Adrenal gland (tissue), 12 donors: ENCODE measurements around the gene SMAD3. TPM values are rescaled to one million over a fixed set of nuclear protein-coding genes. Genes with fewer than 3 reads are reported as not detected.

Experiments used
- DNase-seq, 7 donors: peaks; one replicate each; pipeline ENCODE4 v3.0.0-alpha.2; 2019 to 2020
- H3K27ac ChIP-seq, 5 donors: fragments of 200-600 bp; sonication (generic) in 4 of 5; 1 replicate in 3 of 5; 2 replicates in 2 of 5; pipeline versions ENCODE4 v1.5.1 to v1.8.0; 2016 to 2020; ENCODE audit warnings: mild to moderate bottlenecking in 1 of 5
- H3K27me3 ChIP-seq: fragments of 200-600 bp; 2 replicates; pipeline ENCODE4 v1.8.0; 2021
- H3K36me3 ChIP-seq, 2 donors: fragments of 200-600 bp; replicated peaks in 1 of 2; 1 replicate in 1 of 2; 2 replicates in 1 of 2; pipeline versions ENCODE4 v1.5.1 to v1.8.0; 2018 to 2022
- H3K4me1 ChIP-seq, 2 donors: fragments of 200-600 bp; replicated peaks in 1 of 2; 1 replicate in 1 of 2; 2 replicates in 1 of 2; pipeline versions ENCODE4 v1.5.1 to v1.8.0; 2018 to 2021
- H3K4me3 ChIP-seq, 4 donors: fragments of 200-600 bp; sonication (generic) in 3 of 4; one replicate each; pipeline ENCODE4 v1.5.1; 2016 to 2018
- H3K9me3 ChIP-seq, 3 donors: fragments of 200-600 bp; sonication (generic) in 1 of 3; replicated peaks in 1 of 3; 1 replicate in 2 of 3; 2 replicates in 1 of 3; pipeline versions ENCODE4 v1.5.1 to v1.8.0; 2016 to 2021
- POLR2A ChIP-seq, 2 donors: fragments of 450-650 bp; IDR thresholded peaks; one replicate each; pipeline ENCODE4 v1.6.1; 2017; ENCODE audit warnings: antibody characterized with exemption in 2 of 2, mild to moderate bottlenecking in 2 of 2, moderate library complexity in 1 of 2
- WGBS, 4 donors: extraction: QIAGEN DNeasy Blood & Tissue Kit in 2 of 4; methylation state at CpG; one replicate each; pipeline versions ENCODE4 v1.1.5 to v1.1.7; 2013 to 2017; 5-methylcytosine and 5-hydroxymethylcytosine counted together
- intact Hi-C, 2 donors: fragments of 100-400 bp; cut with DNase I; formaldehyde crosslinking; loops; one replicate each; pipeline versions ENCODE4 v1.14.1 to v1.15.0; 2022 to 2023
- polyA plus RNA-seq, 3 donors: library from polyadenylated mRNA; stranded (reverse); fragments of 200-250 nt in 2 of 3; fragments of 350-450 nt in 1 of 3; fragmentation: Illumina TruSeq in 1 of 3; extraction: RNeasy Lipid Tissue Mini Kit (QIAGEN cat#74804) in 1 of 3; gene quantifications; one replicate each; pipeline ENCODE4 v1.2.3, GENCODE V29; 2013 to 2014
- total RNA-seq, 9 donors: library from RNA; depleted of rRNA in 4 of 9; stranded (reverse); fragments of >200 nt in 4 of 9; fragments of 120-200 nt in 1 of 9; fragmentation: NEBNext Ultra II Directional in 1 of 9; extraction: Animal tissue kit (Norgen Biotek cat#: 25700) in 1 of 9; gene quantifications; one replicate each; pipeline versions ENCODE4 v1.1.0 to v1.2.4, GENCODE V29; 2013 to 2023
- TF ChIP-seq, protein P1 (sequence below), 6 experiments: fragments of 450-650 bp in 4 of 6; fragments of 200-600 bp in 2 of 6; sonication (generic) in 1 of 6; IDR thresholded peaks; 1 replicate in 5 of 6; 2 replicates in 1 of 6; pipeline versions ENCODE4 v1.5.1 to v1.8.0; 2016 to 2021; ENCODE audit warnings: antibody characterized with exemption in 6 of 6, mild to moderate bottlenecking in 2 of 6, moderate library complexity in 1 of 6
- donor health status: healthy with polysubstance abuse.
- donor health status: Bipolar disorder and iron deficiency.
- donor health status: DM: yes; HTN: yes; CAD: no.
- donor health status: DM: no; HTN: no; CAD: no.
- donor health status: DM: no; HTN: no; CAD: no.
- donor health status: DM: yes; HTN: yes; CAD: no.

The SMAD3 gene
- total and polyA plus RNA-seq, 12 donors: 6.4 to 92.0 (median 8.0) TPM

DNA sequence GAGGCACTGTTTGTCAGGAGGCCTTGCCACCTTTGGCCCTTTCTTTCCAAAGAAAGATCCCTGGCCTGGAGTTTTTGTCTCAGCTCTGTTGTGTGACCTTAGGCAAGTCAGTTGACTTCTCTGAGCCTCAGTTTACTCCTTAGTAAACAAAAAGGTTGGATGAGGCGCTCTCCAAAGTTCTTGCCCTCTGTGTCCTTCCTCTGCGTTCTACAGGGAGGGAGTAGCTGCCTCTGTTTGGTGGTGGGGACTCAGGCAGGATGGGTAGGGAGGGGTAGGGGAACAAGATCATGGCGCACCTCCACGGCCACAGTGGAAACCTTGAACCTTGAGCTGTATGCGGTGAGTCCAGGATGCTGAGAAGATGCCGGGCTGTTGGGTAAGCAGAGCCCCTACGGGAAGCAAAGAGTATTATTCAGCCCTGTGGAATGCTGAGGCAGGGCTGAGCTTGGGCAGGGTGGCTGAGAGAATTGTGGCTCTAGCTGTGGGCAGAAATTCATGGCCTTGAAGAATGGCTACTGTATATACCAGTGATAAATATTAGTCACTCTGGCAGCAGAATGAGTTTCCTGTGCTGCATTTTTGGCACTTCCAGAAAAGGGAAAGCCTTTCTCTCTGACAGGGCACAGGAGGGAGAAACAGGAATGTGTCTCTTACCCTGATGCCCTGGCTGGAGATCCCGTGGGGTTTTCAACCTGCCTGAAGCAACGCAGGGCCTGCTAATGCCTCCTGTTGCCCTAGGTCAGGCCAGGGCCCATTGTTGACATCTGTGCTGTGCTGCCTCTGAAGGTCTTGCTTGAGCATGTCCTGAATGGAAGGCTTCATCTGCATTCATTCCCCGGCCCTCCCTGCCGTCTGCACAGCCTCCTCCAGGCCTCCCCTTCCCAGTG, 39.9 kb downstream of the SMAD3 start:
- WGBS, 4 donors: 38 to 61% (median 53%) methylated on average over 9 to 11 of the region's 11 CpGs
- Histone ChIP-seq H3K4me3 (no peak overlapping the region), H3K27ac (peak overlapping the region in 3 of 5 donors; percentile 52 to 75 (median 68)), H3K36me3 (no peaks in the 10 kb centered on the region), H3K9me3 (no peaks in the 10 kb centered on the region), H3K27me3 (no peaks in the 10 kb centered on the region), H3K4me1 (peaks cover 19 to 65% of the 10 kb centered on the region in 2 donors)
- TF ChIP-seq, protein P1, sequence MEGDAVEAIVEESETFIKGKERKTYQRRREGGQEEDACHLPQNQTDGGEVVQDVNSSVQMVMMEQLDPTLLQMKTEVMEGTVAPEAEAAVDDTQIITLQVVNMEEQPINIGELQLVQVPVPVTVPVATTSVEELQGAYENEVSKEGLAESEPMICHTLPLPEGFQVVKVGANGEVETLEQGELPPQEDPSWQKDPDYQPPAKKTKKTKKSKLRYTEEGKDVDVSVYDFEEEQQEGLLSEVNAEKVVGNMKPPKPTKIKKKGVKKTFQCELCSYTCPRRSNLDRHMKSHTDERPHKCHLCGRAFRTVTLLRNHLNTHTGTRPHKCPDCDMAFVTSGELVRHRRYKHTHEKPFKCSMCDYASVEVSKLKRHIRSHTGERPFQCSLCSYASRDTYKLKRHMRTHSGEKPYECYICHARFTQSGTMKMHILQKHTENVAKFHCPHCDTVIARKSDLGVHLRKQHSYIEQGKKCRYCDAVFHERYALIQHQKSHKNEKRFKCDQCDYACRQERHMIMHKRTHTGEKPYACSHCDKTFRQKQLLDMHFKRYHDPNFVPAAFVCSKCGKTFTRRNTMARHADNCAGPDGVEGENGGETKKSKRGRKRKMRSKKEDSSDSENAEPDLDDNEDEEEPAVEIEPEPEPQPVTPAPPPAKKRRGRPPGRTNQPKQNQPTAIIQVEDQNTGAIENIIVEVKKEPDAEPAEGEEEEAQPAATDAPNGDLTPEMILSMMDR (IDR thresholded peaks at IDR 0.05): peak; percentile 15 to 49 (median 26)
- no peak for TF ChIP-seq POLR2A (IDR thresholded peaks at IDR 0.05)
- peak; percentile 62 to 91 (median 89) for DNase-seq
- intact Hi-C loops: no loop called here

DNA sequence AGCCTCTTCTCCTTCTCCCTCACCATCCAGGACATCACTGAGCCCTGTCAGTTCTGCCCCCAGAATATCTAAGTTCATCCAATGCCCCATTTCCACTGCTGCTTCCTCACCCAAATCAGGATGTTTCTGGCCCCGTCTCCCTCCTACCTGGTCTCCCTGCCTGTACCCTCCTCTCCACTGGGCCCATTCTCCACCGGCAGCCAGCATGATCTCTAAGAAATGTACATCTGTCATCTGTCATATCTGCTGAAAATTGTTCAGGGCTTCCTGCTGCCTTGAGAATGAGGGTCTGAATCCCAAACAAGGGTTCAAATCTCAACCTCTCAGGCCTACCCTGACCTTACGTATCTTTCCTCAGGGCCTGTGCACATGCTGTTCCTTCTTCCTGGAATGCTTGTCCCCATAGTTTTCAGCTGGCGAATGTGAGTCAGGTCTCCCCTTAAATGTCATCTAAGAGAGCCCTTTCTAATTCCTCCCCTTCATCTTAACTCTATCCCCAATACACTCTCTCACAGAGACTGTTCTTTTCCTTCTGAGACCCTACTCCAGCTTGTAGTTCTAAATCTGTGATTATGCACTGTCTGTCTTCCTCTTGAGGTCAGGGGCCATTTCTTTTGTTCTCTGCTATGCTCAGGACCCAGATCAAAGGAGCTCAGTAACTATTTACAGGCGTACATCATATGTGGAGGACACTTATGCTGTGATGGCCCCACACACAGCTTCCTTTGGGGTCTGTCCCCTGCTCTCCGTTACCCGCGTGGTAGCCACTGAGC, 40.8 kb downstream of the SMAD3 start:
- H3K9me3 ChIP-seq: no peaks in the 10 kb centered on the region
- intact Hi-C loops: no loop called here
- no peaks in the 10 kb centered on the region for H3K27me3 ChIP-seq
- H3K4me1 ChIP-seq: peaks cover 19 to 65% of the 10 kb centered on the region in 2 donors
- H3K4me3 ChIP-seq: no peak overlapping the region
- no peaks in the 10 kb centered on the region for H3K36me3 ChIP-seq
- DNase-seq: no peak
- 82 to 86% (median 84%) methylated on average over 8 of the region's 8 CpGs for WGBS, 4 donors
- TF ChIP-seq, protein P1 (IDR thresholded peaks at IDR 0.05): no peak
- no peak for TF ChIP-seq POLR2A (IDR thresholded peaks at IDR 0.05)
- H3K27ac ChIP-seq: peak overlapping the region in 3 of 5 donors; percentile 52 to 75 (median 68)

- Histone ChIP-seq H3K36me3 (no peaks in the 10 kb centered on the region), H3K9me3 (no peaks in the 10 kb centered on the region), H3K27ac (peak overlapping the region in 3 of 5 donors; percentile 2 to 75 (median 68)), H3K4me3 (no peak overlapping the region), H3K27me3 (no peaks in the 10 kb centered on the region), H3K4me1 (peaks cover 19 to 65% of the 10 kb centered on the region in 2 donors)
- DNase-seq: no peak
- 0 to 22% (median 16%) methylated on average over 2 of the region's 2 CpGs for WGBS, 4 donors
- intact Hi-C loops: no loop called here
- TF ChIP-seq POLR2A (IDR thresholded peaks at IDR 0.05): no peak
- TF ChIP-seq, protein P1 (IDR thresholded peaks at IDR 0.05): no peak
These were observed 41.3 kb downstream of the SMAD3 start for GRCh38 chr15:67106764-67107013.

GRCh38 chr15:67107014-67107812, 41.8 kb downstream of the SMAD3 start:
- peaks cover 19 to 65% of the 10 kb centered on the region in 2 donors for H3K4me1 ChIP-seq
- intact Hi-C loops: no loop called here
- 49 to 65% (median 55%) methylated on average over 12 of the region's 12 CpGs for WGBS, 4 donors

More at GRCh38 chr15:67107014-67107812, 41.8 kb downstream of the SMAD3 start:
- Histone ChIP-seq H3K9me3 (no peaks in the 10 kb centered on the region), H3K4me3 (no peak overlapping the region), H3K27me3 (no peaks in the 10 kb centered on the region), H3K27ac (peak overlapping the region in 3 of 5 donors; percentile 2 to 75 (median 68)), H3K36me3 (no peaks in the 10 kb centered on the region)
- no peak for TF ChIP-seq POLR2A (IDR thresholded peaks at IDR 0.05)
- TF ChIP-seq, protein P1 (IDR thresholded peaks at IDR 0.05): no peak
- peak; percentile 50 to 89 (median 81) for DNase-seq
